ENCODE data around the gene ACBD5. TPM values are rescaled to one million over a fixed set of nuclear protein-coding genes. Genes with fewer than 3 reads are reported as not detected.
A peak's percentile ranks its signal among the peaks of the same experiment; 100 is the strongest.
"Not testable (repeated sequence)": the region's sequence is repeated elsewhere in the genome, so short reads cannot be mapped to it uniquely, and the experiment has no call there.

The ACBD5 gene
- total RNA-seq, 1 donor from 2014 or later = 27.9 TPM

DNA sequence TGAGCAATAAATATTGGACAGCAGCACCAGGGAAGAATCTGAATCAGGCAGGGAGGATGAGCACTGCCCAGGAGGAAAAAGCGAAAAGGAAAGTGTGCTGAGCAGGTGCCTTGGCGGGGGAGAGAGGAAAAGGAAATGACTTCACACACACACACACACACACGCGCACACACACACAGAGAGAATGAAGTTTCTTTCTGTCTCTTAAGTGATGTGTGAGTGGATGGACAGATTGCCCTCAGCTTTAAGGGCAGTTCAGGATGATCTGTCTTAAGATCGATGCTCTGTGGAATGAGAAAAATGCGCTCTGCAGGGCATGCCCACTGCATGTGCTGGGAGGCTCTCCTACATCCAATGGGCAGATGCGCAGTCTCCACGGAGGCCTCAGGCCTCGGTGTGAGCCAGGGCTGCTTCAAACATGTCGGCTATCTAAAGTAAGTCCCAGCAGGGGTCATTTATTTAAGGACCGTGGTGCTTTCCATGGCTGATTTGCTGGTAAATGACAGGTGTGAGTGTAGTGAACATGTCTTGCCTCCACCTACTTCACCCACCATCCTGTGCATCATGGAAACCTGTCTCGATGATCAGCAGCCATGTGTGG, 2.5 kb upstream of the ACBD5 start:
- H3K36me3 ChIP-seq = no peaks in the 10 kb centered on the region
- peak overlapping the region; percentile 96 for H3K27ac ChIP-seq
- peak overlapping the region; percentile 90 for H3K4me3 ChIP-seq
- ATAC-seq (peak; percentile 76 to 79), DNase-seq (no peak)
- H3K9me3 ChIP-seq = no peaks in the 10 kb centered on the region
- H3K4me1 ChIP-seq = peaks cover 33% of the 10 kb centered on the region
- TF ChIP-seq, protein P1, sequence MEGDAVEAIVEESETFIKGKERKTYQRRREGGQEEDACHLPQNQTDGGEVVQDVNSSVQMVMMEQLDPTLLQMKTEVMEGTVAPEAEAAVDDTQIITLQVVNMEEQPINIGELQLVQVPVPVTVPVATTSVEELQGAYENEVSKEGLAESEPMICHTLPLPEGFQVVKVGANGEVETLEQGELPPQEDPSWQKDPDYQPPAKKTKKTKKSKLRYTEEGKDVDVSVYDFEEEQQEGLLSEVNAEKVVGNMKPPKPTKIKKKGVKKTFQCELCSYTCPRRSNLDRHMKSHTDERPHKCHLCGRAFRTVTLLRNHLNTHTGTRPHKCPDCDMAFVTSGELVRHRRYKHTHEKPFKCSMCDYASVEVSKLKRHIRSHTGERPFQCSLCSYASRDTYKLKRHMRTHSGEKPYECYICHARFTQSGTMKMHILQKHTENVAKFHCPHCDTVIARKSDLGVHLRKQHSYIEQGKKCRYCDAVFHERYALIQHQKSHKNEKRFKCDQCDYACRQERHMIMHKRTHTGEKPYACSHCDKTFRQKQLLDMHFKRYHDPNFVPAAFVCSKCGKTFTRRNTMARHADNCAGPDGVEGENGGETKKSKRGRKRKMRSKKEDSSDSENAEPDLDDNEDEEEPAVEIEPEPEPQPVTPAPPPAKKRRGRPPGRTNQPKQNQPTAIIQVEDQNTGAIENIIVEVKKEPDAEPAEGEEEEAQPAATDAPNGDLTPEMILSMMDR (IDR thresholded peaks at IDR 0.05) = no peak
- no peaks in the 10 kb centered on the region for H3K27me3 ChIP-seq (ENCODE audit: low read depth)
- intact Hi-C loops (cut with DNase I) = no loop called here

- Histone ChIP-seq H3K27me3 (ENCODE audit: low read depth) (no peaks in the 10 kb centered on the region), H3K27ac (peak overlapping the region; percentile 96), H3K36me3 (no peaks in the 10 kb centered on the region), H3K4me1 (peaks cover 38% of the 10 kb centered on the region), H3K4me3 (peak overlapping the region; percentile 90), H3K9me3 (no peaks in the 10 kb centered on the region)
- TF ChIP-seq, protein P1 (IDR thresholded peaks at IDR 0.05) = no peak
- DNase-seq = no peak
- intact Hi-C loops (cut with DNase I) = no loop called here
- no peak for ATAC-seq
These were observed 1.9 kb upstream of the ACBD5 start for GRCh38 chr10:27242473-27242950.

DNA sequence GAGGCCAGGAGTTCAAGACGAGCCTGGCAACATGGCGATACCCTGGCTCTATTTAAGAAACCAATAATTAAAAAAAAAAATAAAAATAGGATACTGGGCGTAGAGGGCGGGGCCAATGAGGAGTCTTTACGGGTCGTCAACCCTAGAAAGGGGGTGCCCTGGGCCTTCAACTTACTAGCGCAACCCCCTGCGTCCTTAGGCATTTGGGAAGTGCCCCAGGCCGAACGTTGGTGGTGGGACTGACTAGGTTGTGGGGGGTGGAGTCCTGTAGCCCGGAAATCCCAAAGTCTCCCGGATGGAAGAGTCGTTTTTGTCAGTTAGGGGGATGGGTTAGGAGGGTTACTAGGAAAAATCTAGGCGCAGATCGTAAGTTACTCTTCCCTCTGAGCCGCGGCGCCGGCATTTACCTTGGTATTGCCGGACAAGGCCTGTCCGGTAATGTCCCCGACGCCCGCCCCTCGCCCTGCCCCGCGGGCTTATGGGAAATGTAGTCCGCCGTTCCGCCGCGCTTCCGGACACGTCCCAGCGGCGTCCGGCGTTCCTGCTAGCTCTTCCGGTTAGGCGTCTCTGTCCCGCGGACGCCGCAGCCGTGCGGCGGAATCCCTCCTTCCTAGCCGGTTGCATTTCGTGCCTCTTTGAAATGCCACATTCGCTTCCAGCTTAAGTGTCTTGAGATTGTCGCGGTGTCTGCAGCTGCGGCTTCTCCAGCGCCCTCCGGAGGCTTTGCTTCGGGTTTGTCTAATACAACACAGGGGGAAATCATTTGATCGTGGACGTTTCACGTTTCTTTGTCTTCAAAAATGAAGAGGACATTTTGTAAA, 1.3 kb upstream of the ACBD5 start:
- intact Hi-C loops (cut with DNase I) = no loop called here
- Histone ChIP-seq H3K4me1 (peaks cover 45% of the 10 kb centered on the region), H3K36me3 (no peaks in the 10 kb centered on the region), H3K27ac (peak overlapping the region; percentile 96), H3K4me3 (peak overlapping the region; percentile 90), H3K27me3 (ENCODE audit: low read depth) (no peaks in the 10 kb centered on the region), H3K9me3 (no peaks in the 10 kb centered on the region)
- ATAC-seq (peak; percentile 94), DNase-seq (peak; percentile 95)
- TF ChIP-seq, protein P1 (IDR thresholded peaks at IDR 0.05) = no peak

DNA sequence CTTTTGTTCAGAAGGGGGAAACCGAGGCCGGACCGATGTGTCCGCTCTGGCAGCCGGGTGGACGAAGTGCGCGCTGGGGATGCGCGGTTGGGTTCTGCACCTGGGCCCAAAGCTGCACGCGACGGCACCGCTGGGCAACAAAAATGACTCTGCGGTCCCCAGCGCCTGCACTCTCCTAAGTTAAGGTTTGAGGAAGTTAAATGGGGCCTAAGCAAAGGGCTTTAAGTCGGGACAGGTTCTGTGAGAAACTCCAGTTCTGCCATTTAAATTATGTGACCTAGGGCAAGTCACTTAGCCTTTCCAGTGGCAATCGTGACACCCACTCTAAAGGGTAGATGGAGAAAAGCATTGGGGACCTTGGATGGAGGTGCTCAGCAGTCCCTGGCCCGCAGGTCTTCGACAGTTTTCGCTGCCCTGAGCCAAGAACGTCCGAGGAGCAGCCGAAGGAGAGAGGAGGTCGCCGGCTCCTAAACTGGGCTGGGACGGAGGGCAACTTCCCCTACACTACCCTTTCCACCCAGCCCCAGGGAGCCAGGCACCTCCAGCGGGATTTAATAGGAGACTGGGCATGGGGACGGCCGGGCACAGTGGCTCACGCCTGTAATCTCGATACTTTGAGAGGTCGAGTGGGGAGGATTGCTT, 534 bp upstream of the ACBD5 start:
- intact Hi-C loops (cut with DNase I) = no loop called here
- Histone ChIP-seq H3K4me1 (peaks cover 51% of the 10 kb centered on the region), H3K27me3 (ENCODE audit: low read depth) (no peaks in the 10 kb centered on the region), H3K27ac (peak overlapping the region; percentile 96), H3K9me3 (no peaks in the 10 kb centered on the region), H3K4me3 (peak overlapping the region; percentile 90), H3K36me3 (no peaks in the 10 kb centered on the region)
- DNase-seq (peak; percentile 69), ATAC-seq (peak; percentile 22 to 40)
- TF ChIP-seq, protein P1 (IDR thresholded peaks at IDR 0.05) = no peak

- H3K9me3 ChIP-seq; ATAC-seq; H3K27ac ChIP-seq; intact Hi-C loops (cut with DNase I); H3K27me3 ChIP-seq (ENCODE audit: low read depth); DNase-seq; H3K4me3 ChIP-seq: not testable (repeated sequence)
- peaks cover 38% of the 10 kb centered on the region for H3K4me1 ChIP-seq
- H3K36me3 ChIP-seq = peaks cover 21% of the 10 kb centered on the region
These were observed 3.1 kb downstream of the ACBD5 start for GRCh38 chr10:27237531-27237930.

GRCh38 chr10:27236589-27237128, 3.9 kb downstream of the ACBD5 start:
- H3K4me3 ChIP-seq; intact Hi-C loops (cut with DNase I); H3K27me3 ChIP-seq (ENCODE audit: low read depth); H3K27ac ChIP-seq; H3K9me3 ChIP-seq; DNase-seq; ATAC-seq: not testable (repeated sequence)
- peaks cover 30% of the 10 kb centered on the region for H3K36me3 ChIP-seq
- H3K4me1 ChIP-seq = peaks cover 38% of the 10 kb centered on the region

Data from lower lobe of right lung (tissue), 2 donors.